NCI-H2107 treated with DMSO at 0.1 percent for 48 hours (cell line): Measurements from ENCODE around the gene CASZ1.

Experiments used
- DNase-seq: peaks from one replicate; lab custom pipeline; 2025; ENCODE audit not compliant: unreplicated experiment; lab: John Stamatoyannopoulos, UW

CASZ1 gene

DNA sequence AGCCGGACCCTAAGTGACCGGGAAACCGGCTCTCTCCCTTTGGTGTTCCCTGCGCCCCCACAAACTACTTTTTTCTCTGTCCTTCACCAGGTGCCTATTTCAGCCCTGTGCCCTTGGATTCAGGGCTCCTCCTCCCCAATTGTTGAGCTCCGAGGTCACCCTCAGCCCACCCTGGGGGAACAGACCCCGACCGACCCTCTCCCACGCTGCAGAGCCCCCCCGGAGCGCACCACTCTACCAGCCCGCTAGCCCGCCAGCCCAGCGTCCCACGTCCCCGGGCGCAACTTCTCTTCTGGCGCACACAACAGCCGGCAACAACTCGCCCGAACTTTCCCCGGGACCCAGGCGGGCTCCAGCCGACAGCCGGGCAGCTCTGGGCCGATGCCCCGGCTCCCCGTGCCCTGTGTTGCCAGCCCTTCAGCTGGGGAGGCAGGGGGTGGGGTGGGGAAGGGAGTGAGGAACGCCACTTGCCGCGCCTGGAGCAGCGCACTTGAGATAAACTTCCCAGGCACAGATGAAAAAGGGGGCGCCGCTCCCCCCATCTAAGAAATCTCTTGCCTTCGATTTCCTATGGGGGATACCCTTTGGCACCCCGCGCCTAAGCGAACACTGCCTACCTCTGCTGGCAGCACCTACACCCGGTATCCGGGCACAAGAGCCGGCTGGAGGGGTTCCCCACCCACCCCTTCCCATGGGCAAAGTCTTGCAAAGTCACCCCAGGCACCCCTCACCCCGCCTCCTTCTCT is 997 bp downstream of the CASZ1 start:
- DNase-seq, result no peak

DNA sequence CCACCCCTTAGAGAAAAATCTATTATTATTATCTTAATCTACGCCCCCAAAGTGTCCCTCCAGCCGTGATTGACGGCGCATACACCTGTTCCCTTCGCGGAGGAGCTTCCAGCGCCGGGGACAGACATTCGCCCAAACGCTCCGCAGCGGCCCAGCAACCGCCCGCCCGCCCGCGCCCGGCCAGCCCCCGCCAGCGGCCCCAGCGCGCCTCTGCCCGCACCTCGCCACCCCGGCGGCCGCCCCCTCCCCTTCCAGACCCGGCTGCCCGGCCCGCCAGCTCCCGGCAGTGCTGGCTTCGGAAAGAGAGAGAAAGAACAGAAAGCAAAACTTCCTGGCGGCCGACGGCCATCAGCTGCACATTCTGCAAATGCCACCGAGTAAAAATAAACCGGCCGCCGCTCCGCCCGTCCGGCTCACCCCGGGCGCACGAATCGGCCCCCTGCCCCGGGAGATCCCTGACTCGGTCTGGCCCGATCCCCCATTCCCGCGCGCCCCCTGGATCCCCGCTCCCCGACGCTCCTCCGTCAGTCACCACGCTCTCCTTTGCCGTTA is 1.6 kb downstream of the CASZ1 start:
- DNase-seq, result no peak

DNA sequence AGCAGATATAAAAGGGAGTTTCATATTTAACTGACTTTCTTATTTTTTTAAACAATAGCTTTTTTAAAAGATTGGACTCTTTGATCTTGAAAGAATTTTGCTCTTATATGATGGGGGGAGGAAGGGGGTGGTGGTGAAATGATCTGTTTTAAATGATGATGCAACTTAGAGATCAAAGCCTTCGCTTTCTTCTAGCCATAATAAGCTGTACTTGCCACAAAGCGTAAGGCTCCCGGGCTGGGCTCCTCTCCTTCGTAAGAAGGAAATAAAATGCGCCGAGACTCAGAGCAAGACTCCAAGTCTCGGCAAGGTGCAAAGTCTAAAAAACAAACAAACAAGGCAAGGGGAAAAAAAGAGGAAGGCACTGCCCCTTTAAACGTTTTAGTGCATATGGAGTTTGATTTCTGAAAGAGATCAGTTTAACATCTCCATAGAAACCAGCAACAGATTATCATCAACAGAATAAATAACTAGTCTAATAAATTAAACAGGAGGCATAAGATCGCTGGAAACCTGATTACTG is 3.3 kb downstream of the CASZ1 start:
- peak; percentile 50 for DNase-seq

DNA sequence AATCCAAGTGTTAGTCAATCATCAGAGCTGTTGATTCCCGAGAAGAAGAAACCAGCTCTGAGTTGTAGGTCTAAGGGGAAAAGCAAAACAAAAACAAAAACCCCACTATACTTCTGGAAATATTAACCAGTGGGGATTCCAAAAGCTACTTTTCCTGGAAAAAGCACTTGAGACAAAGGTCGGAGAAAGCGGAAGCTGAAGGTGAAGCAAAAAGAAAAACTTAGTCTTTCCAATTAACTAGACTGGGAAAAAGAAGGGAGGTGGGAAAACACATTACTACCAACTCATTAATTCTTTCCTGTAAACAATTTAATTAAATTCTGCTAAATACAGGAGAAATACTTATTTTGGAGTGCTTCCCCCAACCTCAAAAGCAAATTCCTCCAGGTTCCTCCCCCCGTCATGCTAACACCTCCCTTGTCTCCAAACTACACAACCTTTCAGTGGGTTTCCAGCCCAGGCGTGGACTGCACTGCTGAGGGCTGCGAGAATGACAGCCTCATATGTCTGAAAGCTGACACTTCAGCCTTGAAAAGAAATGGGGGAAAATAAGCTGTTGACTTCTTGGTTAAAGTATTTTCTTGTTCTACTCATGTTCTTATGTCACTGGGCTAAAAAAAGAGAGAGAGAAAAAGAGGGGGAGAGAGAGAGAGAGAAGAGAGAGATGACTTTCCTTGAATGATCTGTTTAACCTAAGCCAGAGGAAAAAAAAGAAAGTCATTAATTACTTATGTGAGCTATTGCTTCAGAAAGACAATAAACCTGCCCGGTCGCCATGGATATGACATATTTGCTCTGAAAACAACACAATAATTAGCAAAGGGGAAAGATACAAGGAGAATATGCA is 5.1 kb downstream of the CASZ1 start:
- no peak for DNase-seq

- DNase-seq, result peak; percentile 68
Observed at GRCh38 chr1:10789803-10790702, 6.4 kb downstream of the CASZ1 start.

DNA sequence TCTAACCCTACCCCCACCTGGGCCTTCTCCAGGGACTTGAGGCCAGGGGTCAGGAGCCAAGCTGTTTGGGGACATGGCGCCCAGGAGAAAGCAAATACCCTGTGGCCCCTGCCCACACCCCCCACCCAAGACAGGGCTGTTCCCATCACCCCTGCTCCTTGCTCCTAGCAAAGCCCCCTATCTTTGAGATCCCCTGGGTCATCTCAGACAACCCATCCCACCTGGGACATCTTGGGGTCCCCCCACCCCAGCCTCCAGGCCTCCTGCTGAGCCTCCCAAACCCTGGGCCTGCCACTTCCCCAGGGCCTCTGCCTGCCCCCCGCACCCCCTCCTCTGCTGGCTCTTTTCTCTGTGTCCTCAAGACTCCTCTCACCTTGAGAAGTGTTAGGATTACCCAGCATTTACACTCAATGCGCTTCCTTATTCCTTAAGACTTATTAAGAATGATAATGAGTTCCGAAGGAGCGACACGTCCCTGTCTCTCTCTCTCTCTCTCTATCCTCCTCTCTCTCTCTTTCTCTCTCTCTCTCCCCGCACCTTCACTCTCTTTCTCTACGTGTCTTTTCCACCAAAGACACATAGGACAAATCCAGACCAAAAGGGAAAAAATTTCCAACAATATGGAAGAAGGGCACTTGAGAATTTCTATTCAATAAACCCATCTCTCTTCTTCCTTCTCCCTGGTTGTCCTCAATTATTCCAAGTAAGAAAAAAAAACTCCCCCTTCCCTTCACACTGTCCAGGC is 7.2 kb downstream of the CASZ1 start:
- DNase-seq, result no peak

GRCh38 chr1:10788592-10789006 is 7.8 kb downstream of the CASZ1 start:
- DNase-seq, result no peak

DNA sequence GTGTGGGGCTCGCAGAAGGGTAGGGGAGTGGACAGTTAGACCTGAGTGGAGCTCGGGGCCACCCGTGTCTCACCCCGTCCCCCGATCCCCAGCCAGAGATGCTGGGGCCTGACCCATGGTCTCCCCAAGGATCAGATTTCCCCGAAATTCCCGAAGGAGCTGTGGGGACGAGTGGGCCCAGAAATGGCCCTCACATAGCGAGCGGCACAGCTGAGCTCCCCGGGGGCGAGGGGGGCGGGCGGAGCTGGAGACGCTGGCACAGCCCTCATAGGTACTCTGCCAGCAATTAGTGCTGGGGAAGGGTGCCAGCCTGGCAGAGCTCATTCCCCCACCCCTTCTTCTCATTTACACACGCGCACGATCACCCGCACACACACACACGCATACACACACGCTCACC is 9.2 kb downstream of the CASZ1 start:
- no peak for DNase-seq

DNA sequence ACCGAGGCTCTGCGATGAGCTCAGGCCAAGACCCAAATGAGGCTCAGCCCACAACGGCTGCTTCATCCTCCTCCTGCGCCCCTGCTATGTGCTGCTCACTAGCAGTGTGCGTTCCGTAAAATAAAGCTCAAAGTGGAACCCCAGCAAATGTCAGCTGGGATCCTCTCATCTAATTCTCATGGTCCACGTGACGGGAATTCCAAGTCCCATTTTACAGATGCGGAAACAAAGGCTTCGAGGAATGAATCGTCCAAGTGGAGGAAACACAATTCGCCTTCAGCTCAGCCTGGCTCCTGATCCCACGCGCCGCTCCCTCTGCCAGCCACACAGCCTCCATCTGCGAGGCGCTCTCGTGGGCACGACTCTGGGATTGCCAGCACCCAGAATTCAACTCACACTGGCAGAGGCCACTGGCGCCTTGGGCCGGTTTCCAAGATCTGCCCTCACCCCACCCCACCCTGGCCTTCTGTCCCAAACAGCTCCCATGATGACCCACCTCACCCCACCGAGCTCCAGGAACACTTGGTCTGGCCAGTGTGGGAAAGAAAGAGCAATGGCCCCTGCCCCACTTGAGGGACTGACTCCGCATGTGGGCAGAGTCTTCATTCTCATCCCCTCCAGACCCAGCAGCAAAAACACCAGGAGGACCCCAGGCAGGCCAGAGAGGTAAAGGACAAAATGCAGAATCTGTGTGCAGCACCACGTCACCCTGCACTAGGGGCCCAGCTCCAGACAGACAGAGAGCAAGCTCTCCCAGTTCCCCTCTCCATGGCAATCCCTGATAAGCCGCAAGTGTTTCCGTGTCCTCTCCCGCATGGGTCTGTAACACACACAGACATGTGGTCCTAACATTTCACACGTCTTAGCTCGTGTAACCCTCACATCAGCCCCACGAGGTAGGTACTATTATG is 10.5 kb downstream of the CASZ1 start:
- DNase-seq, result no peak

DNA sequence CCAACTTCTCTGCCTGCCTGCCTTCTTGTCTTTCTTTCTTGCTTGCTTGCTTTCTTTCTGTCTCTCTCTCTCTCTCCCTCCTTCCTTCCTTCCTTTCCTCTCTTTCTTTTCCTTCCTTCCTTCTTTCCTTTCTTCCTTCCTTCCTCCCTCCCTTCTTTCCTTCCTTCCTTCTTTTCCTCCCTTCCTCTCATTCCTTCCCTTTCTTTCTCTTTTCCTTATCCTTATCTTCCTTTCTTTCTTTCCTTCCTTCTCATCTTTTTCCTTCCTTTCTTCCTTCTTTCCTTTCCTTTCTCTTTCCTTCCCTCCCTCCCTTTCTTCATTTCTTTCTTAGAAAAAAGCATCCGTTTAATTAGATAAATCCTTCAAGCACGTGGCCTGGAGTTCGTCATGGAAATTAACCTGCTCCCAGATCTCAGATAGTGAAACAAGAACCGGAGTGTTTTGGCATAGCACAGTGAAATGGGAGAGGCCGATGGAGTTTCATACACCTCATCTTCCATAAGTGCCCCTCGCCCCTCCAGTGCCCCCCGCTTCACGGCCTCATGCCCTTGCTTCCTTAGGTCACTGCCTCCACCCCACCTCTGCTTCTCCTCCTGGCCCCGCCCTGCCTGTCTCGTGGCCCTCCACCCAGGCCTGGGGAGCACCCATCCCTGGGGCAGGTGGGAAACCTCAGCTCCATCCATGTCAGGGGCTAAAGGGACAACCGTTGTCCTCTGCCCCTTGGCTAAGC is 11.3 kb downstream of the CASZ1 start:
- DNase-seq, result no peak

DNA sequence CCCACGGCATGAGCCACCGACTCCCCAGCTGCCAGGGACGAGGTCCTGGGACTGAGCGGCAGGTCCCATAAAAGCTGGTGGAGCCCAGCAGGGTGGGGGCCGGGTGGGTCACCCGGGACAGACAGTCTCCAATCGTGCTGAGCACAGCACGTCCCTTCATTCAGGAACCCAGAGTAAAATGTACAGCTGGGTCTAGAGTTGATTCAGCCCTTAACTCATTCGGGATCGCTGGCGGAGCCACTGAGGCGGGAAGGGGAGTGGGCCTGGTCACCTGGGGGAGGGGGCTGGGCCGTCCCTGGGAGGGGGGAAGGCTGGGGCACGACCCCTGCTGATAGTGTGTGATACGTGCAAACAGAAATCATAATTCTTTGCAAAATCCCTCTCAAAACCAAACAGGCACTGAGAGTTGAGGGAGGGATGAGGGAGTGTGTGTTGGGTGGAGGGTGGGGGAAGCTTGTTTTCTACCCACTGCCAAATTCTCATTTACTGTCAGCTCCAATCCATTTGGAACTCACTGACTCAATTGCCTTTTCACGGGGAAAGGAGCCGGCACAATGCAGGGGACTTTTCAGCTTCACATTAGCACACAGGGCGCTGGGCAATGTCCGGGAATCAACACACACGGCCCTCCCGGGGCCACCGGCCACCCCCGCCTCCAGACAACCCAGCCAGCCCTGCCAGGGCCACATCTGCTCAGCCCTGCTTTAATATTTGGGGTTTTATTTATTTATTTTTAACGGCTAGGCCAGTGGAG is 13.8 kb downstream of the CASZ1 start:
- DNase-seq, result no peak

- DNase-seq, result no peak
Observed at GRCh38 chr1:10781137-10781536, 15.3 kb downstream of the CASZ1 start.

DNA sequence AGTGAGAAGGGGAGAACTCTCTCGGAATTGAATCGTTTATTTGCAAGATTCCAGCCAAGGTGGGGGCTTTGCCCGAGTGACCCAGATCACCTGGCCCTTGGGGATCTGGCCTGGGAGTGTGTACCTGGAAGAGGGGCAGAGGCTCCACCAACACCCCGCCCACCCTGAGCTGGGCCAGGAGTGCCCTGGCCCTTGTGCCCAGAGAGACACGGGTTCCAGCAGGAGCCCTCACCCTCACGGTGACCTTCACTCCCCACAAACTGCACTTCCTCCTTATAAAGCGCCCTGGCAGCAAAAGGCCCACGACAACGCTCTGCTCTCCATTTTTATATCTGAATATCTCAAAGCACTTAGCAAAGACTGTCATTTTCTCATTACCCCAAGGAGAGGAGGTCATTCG is 16.6 kb downstream of the CASZ1 start:
- peak; percentile 51 for DNase-seq

- peak; percentile 93 for DNase-seq
Observed at GRCh38 chr1:10779201-10779600, 17.2 kb downstream of the CASZ1 start.

GRCh38 chr1:10778640-10779039 is 17.8 kb downstream of the CASZ1 start:
- no peak for DNase-seq

GRCh38 chr1:10777749-10778574 is 18.5 kb downstream of the CASZ1 start:
- DNase-seq, result no peak
